Spleen (tissue), 11 donors: ENCODE results near the gene QRFP. TPM values are rescaled to one million over a fixed set of nuclear protein-coding genes. Genes with fewer than 3 reads are reported as not detected.

Experiments used
- DNase-seq: peaks from one replicate; pipeline ENCODE4 v3.0.0-alpha.2; 2020
- H3K27ac ChIP-seq, 8 donors: fragments of 200-600 bp; sonication (generic) in 7 of 8; 1 replicate in 4 of 8; 2 replicates in 4 of 8; pipeline versions ENCODE4 v1.5.0 to v1.8.0; 2016 to 2021; ENCODE audit warnings: inconsistent platforms in 4 of 8, mild to moderate bottlenecking in 4 of 8, moderate library complexity in 1 of 8
- H3K27me3 ChIP-seq, 7 donors: fragments of 200-600 bp; sonication (generic) in 6 of 7; replicated peaks in 1 of 7; 1 replicate in 4 of 7; 2 replicates in 3 of 7; pipeline versions ENCODE4 v1.5.0 to v1.8.0; 2016 to 2021; ENCODE audit warnings: inconsistent platforms in 3 of 7, mild to moderate bottlenecking in 1 of 7
- H3K36me3 ChIP-seq, 6 donors: fragments of 200-600 bp; sonication (generic) in 5 of 6; 1 replicate in 4 of 6; 2 replicates in 2 of 6; pipeline versions ENCODE4 v1.5.0 to v1.8.0; 2016 to 2021; ENCODE audit warnings: inconsistent platforms in 2 of 6
- H3K4me1 ChIP-seq, 6 donors: fragments of 200-600 bp; sonication (generic) in 5 of 6; 1 replicate in 3 of 6; 2 replicates in 3 of 6; pipeline versions ENCODE4 v1.5.0 to v1.8.0; 2016 to 2021; ENCODE audit warnings: inconsistent platforms in 3 of 6
- H3K4me3 ChIP-seq, 8 donors: fragments of 200-600 bp; sonication (generic) in 7 of 8; 1 replicate in 4 of 8; 2 replicates in 4 of 8; pipeline versions ENCODE4 v1.5.0 to v1.8.0; 2016 to 2021; ENCODE audit warnings: inconsistent platforms in 4 of 8, mild to moderate bottlenecking in 4 of 8, moderate library complexity in 2 of 8
- H3K9me3 ChIP-seq, 8 donors: fragments of 200-600 bp; sonication (generic) in 7 of 8; 1 replicate in 4 of 8; 2 replicates in 4 of 8; pipeline versions ENCODE4 v1.5.0 to v1.8.0; 2016 to 2021; ENCODE audit warnings: inconsistent platforms in 4 of 8
- CTCF ChIP-seq, 11 experiments: fragments of 200-600 bp in 7 of 11; fragments of 450-650 bp in 4 of 11; sonication (generic) in 4 of 11; IDR thresholded peaks in 8 of 11; conservative IDR thresholded peaks in 3 of 11; 1 replicate in 7 of 11; 2 replicates in 4 of 11; pipeline versions ENCODE4 v1.4.0 to v1.8.0; 2016 to 2021; ENCODE audit warnings: antibody characterized with exemption in 11 of 11, inconsistent platforms in 4 of 11, mild to moderate bottlenecking in 1 of 11
- POLR2A ChIP-seq, 3 donors: fragments of 450-650 bp; IDR thresholded peaks; one replicate each; pipeline ENCODE4 v1.5.1; 2017; ENCODE audit warnings: antibody characterized with exemption in 3 of 3, mild to moderate bottlenecking in 1 of 3
- POLR2AphosphoS5 ChIP-seq, 3 donors: sonication (generic); formaldehyde crosslinking; IDR thresholded peaks; one replicate each; pipeline ENCODE4 v1.5.1; 2017; ENCODE audit warnings: antibody characterized with exemption in 3 of 3
- WGBS, 5 donors: extraction: QIAGEN DNeasy Blood & Tissue Kit in 3 of 5; methylation state at CpG; one replicate each; pipeline versions ENCODE4 v1.1.5 to v1.1.7; 2013 to 2018; 5-methylcytosine and 5-hydroxymethylcytosine counted together
- intact Hi-C: fragments of 100-400 bp; cut with DNase I; formaldehyde crosslinking; loops from one replicate; pipeline ENCODE4 v1.15.0; 2023; ENCODE audit warnings: low total_unique reads
- polyA plus RNA-seq, 3 donors: library from polyadenylated mRNA; stranded (reverse); fragments of 200-250 nt; gene quantifications; one replicate each; pipeline ENCODE4 v1.2.1, GENCODE V29; 2013
- total RNA-seq, 7 donors: library from RNA; depleted of rRNA in 3 of 7; stranded (reverse); fragments of >200 nt in 3 of 7; fragmentation: NEBNext Ultra II Directional in 4 of 7; extraction: Animal tissue kit (Norgen Biotek cat#: 25700) in 4 of 7; gene quantifications; one replicate each; pipeline versions ENCODE4 v1.1.0 to v1.2.1, GENCODE V29; 2016 to 2021
- donor health status: healthy with polysubstance abuse.
- donor health status: DM: no; HTN: no; CAD: no; lungs with moderate emphysema.
- donor health status: DM: no; HTN: no; CAD: no.
- donor health status: Bipolar disorder and iron deficiency.
- donor health status: healthy.
- donor health status: DM: no; HTN: no; CAD: no.
- donor health status: DM: yes; HTN: yes; CAD: no.

Gene QRFP
- total and polyA plus RNA-seq, 10 donors = 0.13 to 0.16 TPM; not detected in 8

GRCh38 chr9:130881516-130881915, 15.1 kb downstream of the QRFP start:
- intact Hi-C loops = no loop called here
- Histone ChIP-seq H3K27me3 (no peaks in the 10 kb centered on the region), H3K9me3 (no peaks in the 10 kb centered on the region), H3K27ac (no peak overlapping the region), H3K36me3 (peaks cover 10 to 100% (median 93%) of the 10 kb centered on the region in 6 donors), H3K4me3 (no peak overlapping the region), H3K4me1 (no peaks in the 10 kb centered on the region)
- WGBS, 5 donors = 90 to 95% (median 93%) methylated on average over 6 of the region's 6 CpGs
- DNase-seq = no peak
- TF ChIP-seq POLR2AphosphoS5 (IDR thresholded peaks at IDR 0.05) = no peak
- TF ChIP-seq POLR2A (IDR thresholded peaks at IDR 0.05) = no peak
- no peak for TF ChIP-seq CTCF (IDR thresholded peaks at IDR 0.05 in 8 of 11, conservative IDR thresholded peaks at IDR 0.05 in 3 of 11)

DNA sequence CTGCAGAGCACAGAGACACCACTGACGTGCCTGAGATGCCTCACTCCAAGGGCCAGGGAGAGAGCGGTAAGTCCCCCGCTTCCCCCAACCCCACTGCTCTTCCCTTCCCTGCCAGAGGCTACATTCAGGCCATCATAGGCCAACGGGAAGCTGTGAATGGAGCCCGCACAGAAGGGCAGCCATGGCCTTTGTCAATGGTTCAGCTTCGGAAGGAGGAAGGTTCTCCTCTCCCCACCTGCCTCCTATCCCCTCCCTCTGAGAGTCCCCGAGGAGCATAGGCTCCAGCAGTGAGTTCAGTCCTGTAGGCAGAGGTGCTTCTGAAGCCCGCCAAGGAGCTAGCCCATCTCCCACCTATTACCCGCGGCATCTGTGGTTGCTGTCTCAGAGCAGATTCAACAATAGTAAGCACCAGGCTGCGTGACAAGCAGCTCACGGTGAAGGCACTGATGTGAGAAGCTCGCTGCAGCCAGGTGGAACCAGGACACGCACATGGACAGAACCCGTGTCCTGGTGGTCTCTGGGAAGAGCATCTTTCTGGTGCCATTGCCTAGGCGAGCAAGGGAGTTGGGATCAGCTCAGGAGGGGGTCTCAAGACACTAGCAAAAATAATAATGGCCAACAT, 15.9 kb downstream of the QRFP start:
- 90 to 98% (median 96%) methylated on average over 14 to 16 of the region's 16 CpGs for WGBS, 5 donors
- Histone ChIP-seq H3K4me3 (no peak overlapping the region), H3K27me3 (no peaks in the 10 kb centered on the region), H3K27ac (no peak overlapping the region), H3K36me3 (peaks cover 10 to 100% (median 89%) of the 10 kb centered on the region in 6 donors), H3K4me1 (no peaks in the 10 kb centered on the region), H3K9me3 (no peaks in the 10 kb centered on the region)
- peak; percentile 58 for DNase-seq
- intact Hi-C loops = no loop called here
- TF ChIP-seq CTCF (IDR thresholded peaks at IDR 0.05 in 8 of 11, conservative IDR thresholded peaks at IDR 0.05 in 3 of 11) = no peak
- TF ChIP-seq POLR2A (IDR thresholded peaks at IDR 0.05) = no peak
- TF ChIP-seq POLR2AphosphoS5 (IDR thresholded peaks at IDR 0.05) = no peak

- Histone ChIP-seq H3K36me3 (peaks cover 10 to 100% (median 89%) of the 10 kb centered on the region in 6 donors), H3K27me3 (no peaks in the 10 kb centered on the region), H3K4me3 (no peak overlapping the region), H3K4me1 (no peaks in the 10 kb centered on the region), H3K9me3 (no peaks in the 10 kb centered on the region), H3K27ac (no peak overlapping the region)
- WGBS, 5 donors = 93 to 95% (median 94%) methylated on average over 9 of the region's 9 CpGs
- DNase-seq = no peak
- no peak for TF ChIP-seq POLR2A (IDR thresholded peaks at IDR 0.05)
- TF ChIP-seq CTCF (IDR thresholded peaks at IDR 0.05 in 8 of 11, conservative IDR thresholded peaks at IDR 0.05 in 3 of 11) = no peak
- no peak for TF ChIP-seq POLR2AphosphoS5 (IDR thresholded peaks at IDR 0.05)
- intact Hi-C loops = no loop called here
These were observed 16.7 kb downstream of the QRFP start for GRCh38 chr9:130879863-130880411.

- Histone ChIP-seq H3K9me3 (no peaks in the 10 kb centered on the region), H3K27ac (no peak overlapping the region), H3K4me3 (no peak overlapping the region), H3K4me1 (no peaks in the 10 kb centered on the region), H3K36me3 (peaks cover 8 to 100% (median 88%) of the 10 kb centered on the region in 6 donors), H3K27me3 (no peaks in the 10 kb centered on the region)
- DNase-seq = no peak
- WGBS, 5 donors = 93 to 98% (median 97%) methylated on average over 6 of the region's 6 CpGs
- intact Hi-C loops = no loop called here
- no peak for TF ChIP-seq POLR2A (IDR thresholded peaks at IDR 0.05)
These were observed 18.3 kb downstream of the QRFP start for GRCh38 chr9:130878295-130878694.
